HK-2 (cell line): ENCODE measurements around the gene FAM149B1.

Experiments used
- DNase-seq: peaks from one replicate; pipeline ENCODE4 v3.0.0-alpha.2; 2018; ENCODE audit not compliant: unreplicated experiment

The FAM149B1 gene

DNA sequence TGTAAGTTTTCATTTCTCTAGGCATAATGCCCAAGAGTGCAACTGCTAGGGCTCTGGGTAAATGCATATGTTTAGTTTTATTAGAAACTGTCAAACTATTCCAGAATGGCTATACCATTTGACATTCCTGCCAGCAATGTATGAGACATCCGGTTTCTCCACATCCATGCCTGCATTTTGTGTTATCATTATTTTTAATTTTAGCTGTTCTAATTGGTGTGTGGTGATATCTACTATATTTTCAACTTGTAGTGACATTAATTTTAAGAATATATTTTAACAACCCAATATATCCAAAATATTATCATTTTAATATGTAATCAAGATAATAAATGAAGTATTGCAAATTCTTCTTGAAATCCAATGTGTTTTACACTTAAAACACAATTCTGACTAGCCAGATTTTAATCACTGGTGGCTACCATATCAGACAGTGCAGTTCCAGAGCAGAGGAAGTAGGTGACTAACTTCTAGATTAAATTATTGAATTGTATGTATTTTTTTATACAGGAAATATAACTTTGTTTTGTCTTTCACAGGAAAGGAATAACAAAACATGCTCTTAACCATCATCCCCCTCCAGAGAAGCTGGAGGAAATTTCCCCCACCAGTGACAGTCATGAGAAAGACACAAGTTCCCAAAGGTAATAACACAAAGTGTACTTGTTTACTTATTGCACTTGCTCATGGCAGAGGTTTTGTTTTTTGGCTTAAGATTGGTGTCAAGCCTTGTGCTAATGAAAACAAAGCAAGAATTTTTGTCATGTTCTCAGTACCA is 6.4 kb downstream of the FAM149B1 start:
- DNase-seq = no peak

DNA sequence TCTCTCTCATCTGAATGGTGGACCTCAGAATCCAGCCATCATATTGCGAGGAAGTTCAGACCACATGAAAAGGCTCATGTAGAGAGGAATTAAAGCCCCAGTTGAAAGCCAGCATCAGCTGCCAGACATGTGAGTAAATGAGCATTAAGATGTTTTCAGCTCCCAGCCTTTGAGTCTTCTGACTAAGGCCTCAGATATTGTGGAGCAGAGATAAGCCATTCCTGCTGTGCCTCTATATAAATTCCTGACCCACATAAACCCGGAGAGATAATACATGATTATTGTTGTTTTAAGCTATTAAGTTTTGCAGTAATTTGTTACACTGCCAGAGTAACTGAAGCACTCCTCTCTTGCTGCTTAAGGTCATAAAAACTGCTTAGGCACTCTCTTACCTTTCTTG is 14.6 kb downstream of the FAM149B1 start:
- DNase-seq = no peak

DNA sequence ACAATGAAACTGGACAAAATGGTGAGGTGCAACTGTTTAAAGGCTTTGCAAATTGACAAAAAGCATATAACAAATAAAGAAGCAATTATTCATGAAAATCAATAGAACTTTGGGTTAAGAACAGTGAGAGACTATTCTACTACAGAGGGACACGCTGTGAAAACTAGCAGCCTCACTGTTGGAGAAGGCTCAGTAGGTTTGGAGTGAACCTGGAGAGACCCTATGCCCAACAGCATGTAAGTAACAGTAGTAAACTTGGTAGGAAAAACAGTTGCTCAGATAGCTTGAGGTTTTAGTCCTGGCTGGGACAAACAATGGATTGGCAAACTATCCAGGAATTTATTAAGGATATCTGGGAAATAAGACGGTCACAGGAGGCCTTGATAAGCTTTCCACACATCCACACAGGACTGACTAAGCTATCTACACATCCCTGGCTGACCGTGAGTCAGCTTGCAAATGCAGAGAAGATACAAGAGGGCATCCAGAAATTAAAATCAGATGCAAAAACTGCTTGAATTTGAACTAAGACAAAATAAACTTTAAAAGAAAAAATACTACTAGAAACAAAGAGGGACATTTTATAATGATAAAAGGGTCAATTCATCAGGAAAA is 15.9 kb downstream of the FAM149B1 start:
- no peak for DNase-seq

DNA sequence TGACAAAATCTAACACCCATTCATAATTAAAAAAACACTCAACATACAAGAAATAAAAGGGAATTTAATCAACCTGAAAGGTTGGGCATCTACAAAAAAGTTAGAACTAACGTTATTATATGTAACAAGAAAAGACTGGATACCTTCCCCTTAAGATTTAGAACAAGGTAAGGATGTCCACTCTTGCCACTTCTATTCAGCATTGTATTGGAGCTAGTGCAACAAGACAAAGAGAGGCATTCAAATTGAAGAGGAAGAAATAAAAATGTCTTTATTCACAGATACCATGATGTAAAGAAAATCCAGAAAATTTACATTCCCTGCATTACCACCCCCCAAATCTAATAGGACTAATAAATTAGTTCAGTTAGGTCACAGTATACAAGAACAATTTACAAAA is 18.3 kb downstream of the FAM149B1 start:
- DNase-seq = no peak

DNA sequence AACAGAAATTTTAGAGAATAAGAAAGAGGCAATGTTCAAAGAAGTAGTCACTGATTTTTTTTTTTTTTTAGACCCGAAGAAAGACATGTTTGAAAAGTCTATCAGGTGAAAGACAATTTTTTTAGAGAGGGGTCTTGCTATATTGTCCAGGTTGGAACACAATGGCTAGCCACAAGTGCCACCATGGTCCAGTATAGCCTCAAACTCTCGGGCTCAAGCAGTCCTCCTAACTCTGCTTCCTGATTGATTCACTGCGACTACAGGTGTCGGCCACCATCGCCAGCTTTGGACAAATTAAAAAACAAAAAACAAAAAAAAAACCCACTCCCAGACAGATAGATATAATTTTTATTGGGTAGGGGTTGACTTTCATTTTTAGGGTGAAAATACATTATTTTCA is 22.3 kb downstream of the FAM149B1 start:
- no peak for DNase-seq

DNA sequence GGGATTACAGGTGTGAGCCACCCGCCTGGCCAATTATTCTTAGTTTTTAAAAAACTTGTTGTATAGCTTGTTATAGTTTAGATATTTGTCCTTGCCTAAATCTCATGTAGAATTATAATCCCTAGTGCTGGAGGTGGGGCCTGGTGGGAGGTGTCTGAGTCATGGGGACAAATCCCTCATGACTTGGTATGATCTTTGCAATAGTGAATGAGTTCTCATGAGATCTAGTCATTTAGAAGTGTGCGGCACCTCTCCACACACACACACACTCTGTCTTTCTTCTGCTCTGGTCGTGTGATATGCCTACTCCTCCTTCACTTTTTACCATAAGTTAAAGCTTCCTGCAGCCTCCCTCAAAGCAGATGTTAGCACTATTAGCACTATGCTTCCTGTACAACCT is 37.2 kb downstream of the FAM149B1 start:
- no peak for DNase-seq

DNA sequence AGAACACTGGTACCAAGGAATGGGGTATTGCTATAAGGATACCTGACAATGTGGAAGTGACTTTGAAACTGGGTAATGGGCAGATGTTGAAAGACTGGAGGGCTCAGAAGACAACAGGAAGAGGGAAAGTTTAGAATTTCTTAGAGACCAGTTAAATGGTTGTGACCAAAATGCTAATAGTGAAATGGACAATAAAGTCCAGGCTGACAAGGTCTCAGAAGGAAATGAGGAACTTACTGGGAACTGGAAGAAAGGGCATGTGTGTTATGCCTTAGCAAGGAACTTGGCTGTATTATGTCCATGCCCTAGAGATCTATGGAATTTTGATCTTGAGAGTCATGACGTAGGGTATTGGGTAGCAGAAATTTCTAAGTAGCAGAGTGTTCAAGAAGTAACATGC is 38.0 kb downstream of the FAM149B1 start:
- no peak for DNase-seq

DNA sequence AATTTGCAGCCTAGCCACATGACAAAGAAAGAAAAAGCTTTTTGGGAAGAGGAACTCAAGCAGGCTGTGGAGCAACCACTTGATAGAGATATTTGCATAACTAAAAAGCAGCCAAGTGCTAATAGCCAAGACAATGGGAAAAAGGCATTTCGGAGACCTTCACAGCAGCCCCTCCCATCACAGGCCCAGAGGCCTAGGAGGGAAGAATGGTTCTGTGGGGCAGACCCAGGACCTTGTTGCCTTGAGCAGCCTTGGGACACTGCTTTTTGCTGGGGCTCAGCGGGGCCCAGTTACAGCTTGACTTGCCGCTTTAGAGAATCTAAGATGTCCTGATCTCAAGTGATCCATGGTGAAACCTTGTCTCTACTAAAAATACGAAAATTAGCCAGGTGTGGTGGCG is 38.5 kb downstream of the FAM149B1 start:
- no peak for DNase-seq

DNA sequence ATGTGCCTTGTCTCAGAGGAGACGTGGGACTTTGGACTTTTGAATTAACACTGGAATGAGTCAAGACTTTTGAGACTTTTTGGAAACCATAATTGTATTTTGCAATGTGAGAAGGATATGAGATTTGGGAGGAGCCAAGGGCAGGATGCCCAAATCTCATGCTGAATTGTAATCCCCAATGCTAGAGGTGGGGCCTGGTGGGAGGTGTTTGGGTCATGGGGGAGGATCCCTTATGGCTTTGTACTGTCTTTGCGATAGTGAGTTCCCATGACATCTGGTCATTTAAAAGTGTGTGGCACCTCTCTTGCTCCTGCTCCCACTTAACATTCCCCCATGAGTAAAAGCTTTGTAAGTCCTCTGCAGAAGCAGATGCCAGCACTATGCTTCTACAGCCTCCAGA is 40.0 kb downstream of the FAM149B1 start:
- no peak for DNase-seq

DNA sequence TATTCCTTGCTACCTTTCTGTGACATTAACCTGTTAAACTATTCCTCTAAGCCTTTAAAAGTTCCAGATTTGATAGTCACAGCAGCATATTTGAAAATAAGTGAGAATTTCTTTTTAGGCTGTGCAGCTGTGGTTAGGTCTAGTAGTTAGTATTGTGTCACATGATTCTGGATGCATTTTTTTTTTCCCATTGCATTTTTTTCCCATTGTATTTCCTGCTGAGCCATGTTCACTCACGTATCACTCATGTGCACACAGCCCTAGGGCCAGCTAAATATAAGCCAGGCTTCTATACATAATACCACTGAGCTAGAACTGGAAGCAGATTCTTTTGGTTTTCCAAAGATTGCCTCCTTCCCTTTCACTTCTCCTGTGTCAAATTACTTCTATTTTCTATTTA is 41.8 kb downstream of the FAM149B1 start:
- DNase-seq = peak; percentile 8

DNA sequence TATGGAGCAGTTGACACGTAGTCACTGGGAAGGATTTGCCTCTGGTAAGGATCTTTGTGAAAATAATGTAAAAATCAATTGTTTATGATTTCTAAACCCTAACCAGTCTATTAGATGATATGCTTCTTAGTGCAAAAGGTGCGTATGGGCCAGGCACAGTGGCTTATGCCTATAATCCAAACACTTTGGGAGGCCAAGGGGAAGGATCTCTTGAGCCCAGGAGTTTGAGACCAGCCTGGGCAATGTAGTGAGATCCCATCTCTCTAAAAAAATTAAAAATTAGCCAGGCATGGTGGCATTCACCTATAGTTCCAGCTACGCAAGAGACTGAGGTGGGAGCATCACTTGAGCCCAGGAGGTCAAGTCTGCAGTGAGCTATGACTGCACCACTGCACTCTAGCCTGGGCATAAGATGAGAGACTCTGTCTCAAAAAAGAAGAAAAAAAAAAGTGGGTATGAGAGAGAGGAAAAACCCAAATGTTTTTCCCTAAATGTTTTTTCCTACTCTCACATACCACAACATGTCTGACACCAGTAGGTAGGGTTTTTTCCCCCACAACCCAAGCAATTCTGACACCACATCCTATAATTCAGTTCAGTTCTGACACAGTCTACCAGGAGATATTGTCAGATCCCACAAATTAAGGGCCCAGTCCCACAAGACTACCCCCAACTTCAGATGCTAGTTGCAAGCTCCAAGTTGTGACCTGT is 42.6 kb downstream of the FAM149B1 start:
- DNase-seq = no peak

DNA sequence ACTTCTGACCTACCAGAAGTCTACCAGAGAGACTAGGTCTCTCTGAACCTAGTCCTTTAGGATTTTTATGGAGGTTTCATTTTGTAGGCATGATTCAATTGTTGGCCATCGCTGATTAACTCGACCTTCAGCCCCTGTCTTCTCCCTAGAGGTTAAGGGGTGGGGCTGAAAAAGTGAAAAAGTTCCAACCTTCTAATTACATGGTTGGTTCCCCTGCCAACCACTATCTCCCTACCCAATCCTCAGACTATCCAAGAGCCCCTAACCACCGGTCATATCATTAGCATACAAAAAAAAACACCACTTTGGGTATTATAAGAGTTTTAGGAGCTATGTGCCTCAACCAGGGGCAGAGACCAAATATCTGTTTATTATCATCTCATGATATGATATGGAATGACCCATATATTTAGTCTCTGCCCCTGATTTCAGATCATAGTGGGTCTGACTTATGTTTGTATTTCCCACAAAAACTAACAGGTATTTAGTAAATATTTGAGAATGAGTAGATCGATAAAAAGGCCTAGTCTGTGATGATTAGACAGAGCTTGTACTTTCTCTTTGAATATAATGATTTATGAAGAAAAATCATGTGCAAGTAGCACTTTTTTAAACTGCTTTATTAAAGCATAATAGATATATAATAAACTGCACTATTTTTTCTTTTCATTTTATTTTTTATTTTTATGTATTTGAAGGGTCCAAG is 43.3 kb downstream of the FAM149B1 start:
- DNase-seq = no peak

DNA sequence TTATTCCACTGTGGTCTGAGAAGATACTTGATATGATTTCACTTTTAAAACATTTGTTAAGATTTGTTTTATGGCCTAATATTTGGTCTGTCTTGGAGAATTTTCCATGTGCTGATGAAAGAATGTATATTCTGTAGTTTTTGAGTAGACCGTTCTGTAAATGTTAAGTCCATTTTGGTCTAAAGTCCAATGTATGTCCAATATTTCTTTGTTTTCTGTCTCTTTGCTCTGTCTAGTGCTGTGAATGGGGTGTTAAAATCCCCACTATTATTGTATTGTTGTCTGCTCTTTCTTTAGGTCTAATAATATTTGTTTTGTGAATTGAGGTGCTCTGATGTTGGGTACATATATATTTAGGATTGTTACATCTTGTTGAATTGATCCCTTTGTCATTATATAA is 47.8 kb downstream of the FAM149B1 start:
- no peak for DNase-seq

DNA sequence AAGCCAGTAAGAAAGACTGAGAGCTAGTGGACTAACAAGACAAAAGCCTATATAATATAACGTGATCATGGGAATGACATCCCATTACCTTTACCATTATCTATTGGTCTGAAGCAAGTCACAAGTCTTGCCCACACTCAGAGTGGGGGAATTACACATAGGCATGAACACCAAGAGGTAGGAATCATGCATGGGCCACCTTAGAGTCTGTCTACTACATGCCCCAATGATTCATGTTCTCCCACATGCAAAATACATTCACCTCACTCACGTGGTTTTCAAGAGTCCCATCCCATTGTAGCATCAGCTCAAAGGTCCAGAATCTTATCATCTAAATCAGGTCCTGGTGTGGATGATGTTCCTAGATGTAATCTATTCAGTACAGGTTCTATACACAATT is 49.7 kb downstream of the FAM149B1 start:
- no peak for DNase-seq

DNA sequence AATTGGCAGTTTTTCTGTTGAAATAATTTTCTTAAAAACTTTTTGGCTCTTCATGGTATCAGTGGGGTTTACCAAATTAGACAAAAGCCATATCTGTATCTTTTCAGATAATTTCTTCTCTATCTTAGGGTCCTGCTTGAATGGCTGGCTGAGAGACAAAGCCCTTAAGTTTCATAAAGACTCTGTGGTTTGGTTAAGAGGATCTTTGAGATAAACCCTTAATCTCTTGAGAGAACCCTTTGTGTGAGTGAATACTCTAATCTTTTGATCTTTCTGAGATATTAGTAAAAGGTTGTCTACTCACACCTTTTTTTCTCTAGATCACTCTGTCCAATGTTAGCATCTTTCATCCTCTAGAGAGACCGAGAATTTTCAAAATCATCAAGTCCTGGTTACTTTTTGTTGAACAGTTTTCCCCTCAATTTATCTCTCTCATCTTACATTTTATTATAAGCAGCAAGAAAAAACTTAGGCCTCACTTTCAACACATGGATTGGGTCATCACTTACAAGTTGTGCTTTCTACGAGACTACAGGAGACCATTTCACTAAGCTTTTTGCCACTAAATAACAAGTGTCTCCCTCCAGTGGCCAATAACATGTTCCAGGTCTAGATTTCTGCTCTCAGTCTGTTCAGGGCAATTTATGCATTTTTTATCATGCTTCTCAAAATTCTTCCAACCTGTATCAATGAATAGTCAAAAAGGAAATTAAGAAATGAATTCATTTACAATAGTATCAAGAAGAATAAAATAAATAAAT is 50.7 kb downstream of the FAM149B1 start:
- no peak for DNase-seq

DNA sequence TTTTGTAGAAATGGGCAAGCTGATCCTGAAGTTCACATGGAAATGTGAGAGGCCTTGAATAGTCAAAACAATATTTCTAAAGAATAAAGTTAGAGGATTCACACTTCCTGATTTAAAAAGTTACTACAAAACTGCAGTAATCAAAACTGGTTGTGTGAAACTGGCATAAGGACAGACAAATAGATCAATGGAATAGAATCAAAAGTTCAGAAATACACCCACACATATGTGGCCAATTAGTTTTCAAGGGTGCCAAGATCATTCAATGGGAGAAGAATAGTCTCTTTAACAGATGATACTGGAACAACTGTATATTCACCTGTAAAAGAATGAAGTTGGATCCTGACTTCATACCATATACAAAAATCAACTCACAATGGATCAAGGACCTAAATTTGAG is 51.5 kb downstream of the FAM149B1 start:
- DNase-seq = no peak

DNA sequence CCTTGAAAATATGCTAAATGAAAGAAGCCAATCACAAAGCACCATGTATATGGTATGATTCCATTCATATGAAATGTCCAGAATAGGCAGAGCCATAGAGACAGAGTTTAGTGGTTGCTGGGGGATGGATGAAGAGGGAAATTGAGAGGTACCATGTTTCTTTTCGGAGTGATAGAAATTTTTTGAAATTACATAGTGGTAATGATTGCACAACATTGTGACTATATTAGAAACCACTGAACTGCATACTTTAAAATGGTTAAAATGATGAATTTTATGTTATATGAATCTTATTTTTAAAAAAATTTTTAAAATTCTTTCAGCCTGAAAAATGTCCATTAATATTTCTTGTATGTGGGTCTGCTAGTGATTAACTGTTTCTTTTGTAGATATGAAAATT is 53.1 kb downstream of the FAM149B1 start:
- no peak for DNase-seq

DNA sequence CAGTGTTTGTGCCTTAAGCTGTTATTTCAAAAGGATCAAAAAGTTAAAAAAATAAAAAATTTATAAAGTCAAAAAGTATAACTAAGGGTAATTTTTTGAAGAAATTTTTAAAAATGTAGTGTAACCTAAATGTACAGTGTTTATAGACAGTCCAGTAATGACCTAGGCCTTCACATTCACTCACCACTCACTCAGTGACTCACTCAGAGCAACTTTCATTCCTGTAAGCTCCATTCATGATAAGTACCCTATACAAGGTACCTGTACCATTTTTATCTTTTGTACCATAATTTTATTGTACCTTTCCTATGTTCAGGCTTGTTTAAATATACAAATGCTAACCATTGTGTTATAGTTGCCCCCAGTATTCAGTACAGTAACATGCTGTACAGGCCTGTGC is 57.6 kb downstream of the FAM149B1 start:
- no peak for DNase-seq

DNA sequence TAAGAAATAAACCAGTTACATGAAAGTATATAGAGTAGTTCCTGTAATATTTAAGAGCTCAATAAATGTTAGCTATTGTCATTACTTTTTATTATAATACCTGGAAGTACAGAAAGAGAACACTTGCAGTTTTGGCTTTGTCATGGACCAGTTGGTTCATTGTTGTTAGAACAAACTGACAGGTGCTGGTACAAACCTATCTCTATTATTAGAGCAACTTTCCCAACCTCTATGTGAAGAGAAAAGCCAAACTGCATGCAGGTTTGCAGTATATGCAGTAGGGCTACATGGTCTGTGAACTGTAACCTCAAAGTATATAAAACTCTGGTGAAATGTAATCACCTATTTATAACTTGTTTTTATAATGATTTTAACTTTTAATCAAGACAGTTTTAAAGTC is 58.7 kb downstream of the FAM149B1 start:
- DNase-seq = no peak

DNA sequence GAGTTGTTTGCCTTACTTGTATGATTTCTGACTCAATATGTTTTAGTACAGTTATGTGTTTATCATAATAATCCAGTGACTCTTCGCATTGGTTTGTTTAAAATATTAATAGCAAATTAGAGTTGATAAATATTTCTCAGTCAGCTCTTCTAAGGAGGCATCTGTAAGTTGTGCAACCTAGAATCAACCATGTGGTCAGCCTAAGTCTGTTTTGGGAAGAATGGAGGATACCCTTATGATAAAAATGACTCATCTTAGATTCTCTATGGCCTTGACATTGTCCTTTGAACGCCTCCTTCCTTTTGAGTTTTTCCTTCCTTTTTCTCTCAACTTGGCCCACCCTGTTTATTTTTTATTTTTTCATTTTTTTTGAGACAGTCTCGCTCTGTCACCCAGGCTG is 60.3 kb downstream of the FAM149B1 start:
- DNase-seq = no peak

DNA sequence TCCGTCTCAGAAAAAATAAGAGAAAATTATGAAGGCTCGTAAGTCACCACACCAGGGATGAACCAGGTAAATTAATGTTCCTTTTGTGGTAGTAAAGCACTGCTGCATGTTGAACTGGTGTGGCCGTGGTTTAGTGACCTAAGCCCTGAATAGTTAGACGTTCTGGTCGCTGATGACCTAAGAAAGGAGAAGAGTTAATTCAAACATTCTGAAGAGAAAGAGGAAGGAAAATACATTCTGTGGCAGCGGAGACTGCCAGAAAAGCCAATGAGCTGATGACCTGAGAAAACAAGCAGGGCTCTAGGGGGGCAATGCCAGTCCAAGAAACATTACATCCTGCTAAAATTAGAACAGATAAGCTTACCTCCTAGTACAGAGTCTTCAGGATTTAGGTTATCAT is 61.6 kb downstream of the FAM149B1 start:
- DNase-seq = no peak

DNA sequence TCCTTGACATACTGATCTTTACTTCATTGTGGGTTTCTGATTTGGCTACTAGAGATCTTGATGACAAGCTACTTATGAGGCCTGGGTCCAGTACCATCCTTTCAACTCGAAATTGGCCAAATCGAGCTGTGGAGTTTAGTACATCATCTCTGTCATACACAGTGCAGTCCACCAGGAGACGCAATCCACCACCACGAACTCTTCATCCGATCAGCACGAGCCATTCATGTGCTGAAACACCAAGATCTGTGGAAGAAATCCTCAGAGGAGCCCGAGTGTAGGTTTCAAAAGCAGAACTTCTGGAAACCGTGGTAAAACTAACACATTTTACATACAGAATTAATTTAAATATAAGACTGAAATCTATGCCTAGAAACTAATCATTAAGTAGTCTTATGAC is 65.0 kb downstream of the FAM149B1 start:
- DNase-seq = no peak
